Muscle of leg (tissue), 11 donors: ENCODE data around the gene HIVEP3. TPM values are rescaled to one million over a fixed set of nuclear protein-coding genes. Genes with fewer than 3 reads are reported as not detected.
A peak's percentile ranks its signal among the peaks of the same experiment; 100 is the strongest.

Experiments
- DNase-seq: peaks from one replicate; pipeline ENCODE4 v3.0.0; 2013
- H3K27ac ChIP-seq: one replicate; pipeline ENCODE4 v1.5.1; 2013; ENCODE audit warnings: mild to moderate bottlenecking, low read length, control low read depth
- H3K27me3 ChIP-seq: one replicate; pipeline ENCODE4 v1.6.1; 2013; ENCODE audit warnings: low read length; ENCODE audit not compliant: control insufficient read depth, insufficient read depth
- H3K36me3 ChIP-seq: one replicate; pipeline ENCODE4 v1.6.1; 2013; ENCODE audit warnings: low read length; ENCODE audit not compliant: control insufficient read depth, insufficient read depth
- H3K4me1 ChIP-seq: one replicate; pipeline ENCODE4 v1.6.1; 2013; ENCODE audit warnings: low read length; ENCODE audit not compliant: control insufficient read depth, insufficient read depth
- H3K4me3 ChIP-seq: one replicate; pipeline ENCODE4 v1.5.1; 2013; ENCODE audit warnings: low read length, control low read depth
- H3K9me3 ChIP-seq: replicated peaks from 2 replicates; pipeline ENCODE4 v1.6.1; 2013; ENCODE audit warnings: low read depth, low read length; ENCODE audit not compliant: control insufficient read depth
- WGBS: methylation state at CpG from one replicate; pipeline ENCODE4 v1.1.5; 2013; ENCODE audit warnings: missing lambda C conversion rate; ENCODE audit not compliant: insufficient coverage; 5-methylcytosine and 5-hydroxymethylcytosine counted together
- polyA plus RNA-seq, 8 donors: library from polyadenylated mRNA; unstranded; fragments of 120-200 nt; gene quantifications; one replicate each; pipeline versions ENCODE4 v1.2.1 to v1.2.3, GENCODE V29; 2013; ENCODE audit warnings: inconsistent platforms in 1 of 8, low replicate concordance in 1 of 8; ENCODE audit not compliant: insufficient read length in 8 of 8, insufficient read depth in 1 of 8
- total RNA-seq: library from RNA; stranded (reverse); fragments of 120-200 nt; gene quantifications from one replicate; pipeline ENCODE4 v1.2.4, GENCODE V29; 2013

HIVEP3 gene
- total and polyA plus RNA-seq, 9 donors: 0.93 to 3.7 (median 2.7) TPM

GRCh38 chr1:41467673-41468072, 451.0 kb downstream of the HIVEP3 start:
- Histone ChIP-seq H3K27ac (no peak overlapping the region), H3K4me3 (no peak overlapping the region), H3K4me1 (peaks cover 12% of the 10 kb centered on the region), H3K9me3 (no peaks in the 10 kb centered on the region), H3K27me3 (peaks cover 3% of the 10 kb centered on the region), H3K36me3 (no peaks in the 10 kb centered on the region)
- DNase-seq: no peak
- WGBS: 45% methylated on average over 1 of the region's 4 CpGs

DNA sequence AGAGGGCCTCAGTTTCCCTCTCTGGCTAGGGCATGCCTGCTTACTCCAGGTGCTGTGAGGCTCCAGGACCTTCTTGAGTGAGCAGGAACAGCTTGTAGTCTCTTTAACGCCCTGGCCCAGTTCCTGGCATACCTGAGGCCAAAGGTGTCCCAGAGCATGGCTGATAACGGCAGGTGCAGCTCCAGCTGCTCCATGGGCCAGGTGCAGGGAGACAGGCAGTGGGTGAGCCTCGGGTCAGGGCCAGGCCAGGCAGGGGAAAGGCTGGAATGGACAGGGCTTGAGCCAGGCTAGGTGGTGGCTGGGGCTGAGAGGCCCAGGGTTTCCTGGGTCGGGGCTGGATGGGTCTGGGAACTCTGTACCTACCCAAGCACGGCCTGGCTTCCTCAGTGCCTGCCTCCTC, 452.6 kb downstream of the HIVEP3 start:
- H3K4me3 ChIP-seq: no peak overlapping the region
- 65% methylated on average over 4 of the region's 5 CpGs for whole genome bisulfite sequencing

GRCh38 chr1:41465741-41466140, 453.0 kb downstream of the HIVEP3 start:
- DNase-seq: no peak
- H3K4me3 ChIP-seq: no peak overlapping the region
- WGBS: 100% methylated on average over 1 of the region's 1 CpG
- H3K9me3 ChIP-seq: no peaks in the 10 kb centered on the region
- H3K36me3 ChIP-seq: no peaks in the 10 kb centered on the region
- peaks cover 12% of the 10 kb centered on the region for H3K4me1 ChIP-seq
- peaks cover 3% of the 10 kb centered on the region for H3K27me3 ChIP-seq
- no peak overlapping the region for H3K27ac ChIP-seq

More for the DNA sequence above, 452.6 kb downstream of the HIVEP3 start:
- Histone ChIP-seq H3K4me1 (peaks cover 12% of the 10 kb centered on the region), H3K9me3 (no peaks in the 10 kb centered on the region), H3K27ac (no peak overlapping the region), H3K27me3 (peaks cover 3% of the 10 kb centered on the region), H3K36me3 (no peaks in the 10 kb centered on the region)
- DNase-seq: no peak

DNA sequence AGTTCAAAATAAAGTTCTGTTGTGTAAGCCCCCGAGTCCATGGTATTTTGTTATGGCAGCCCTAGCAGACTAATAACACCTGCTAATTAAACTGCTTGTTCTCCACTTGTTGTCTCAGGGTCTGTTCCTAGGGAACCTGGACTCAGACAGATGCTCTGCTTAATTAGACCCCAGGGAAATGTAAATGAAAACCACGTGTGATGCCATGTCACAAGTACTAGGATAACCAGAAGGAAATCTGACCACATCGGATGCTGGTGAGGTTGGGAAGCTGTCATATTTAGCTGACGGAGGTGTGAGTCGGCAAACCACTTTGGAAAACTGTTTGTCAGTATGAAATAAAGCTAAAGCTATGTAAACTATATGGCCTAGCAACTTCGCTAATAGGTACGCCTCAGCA, 453.8 kb downstream of the HIVEP3 start:
- 62% methylated on average over 4 of the region's 7 CpGs for WGBS
- Histone ChIP-seq H3K4me3 (no peak overlapping the region), H3K27me3 (peaks cover 3% of the 10 kb centered on the region), H3K4me1 (peaks cover 12% of the 10 kb centered on the region), H3K9me3 (no peaks in the 10 kb centered on the region), H3K36me3 (no peaks in the 10 kb centered on the region), H3K27ac (no peak overlapping the region)
- DNase-seq: no peak

DNA sequence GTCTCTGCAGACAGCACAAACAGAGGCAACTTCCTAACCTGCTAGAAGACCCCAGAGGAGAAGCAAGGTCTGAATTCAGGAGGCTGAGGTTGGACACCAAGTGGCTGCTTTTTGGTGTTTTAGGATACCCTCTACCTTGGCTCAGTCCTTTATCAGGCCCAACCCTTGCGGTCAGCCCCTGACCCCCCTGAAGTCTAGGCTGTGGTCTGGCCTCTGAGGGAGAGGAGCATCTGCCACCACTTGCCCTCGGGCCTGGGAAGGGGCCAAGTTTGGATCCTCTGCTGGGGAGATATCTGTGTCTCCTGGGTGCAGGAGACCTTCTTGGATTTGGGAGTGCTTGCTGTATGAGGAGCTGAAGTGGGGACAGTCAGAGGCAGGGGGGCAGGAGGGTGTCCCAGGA, 455.2 kb downstream of the HIVEP3 start:
- peaks cover 6% of the 10 kb centered on the region for H3K27me3 ChIP-seq
- no peaks in the 10 kb centered on the region for H3K36me3 ChIP-seq
- H3K4me3 ChIP-seq: no peak overlapping the region
- no peaks in the 10 kb centered on the region for H3K9me3 ChIP-seq
- no peak overlapping the region for H3K27ac ChIP-seq
- no peak for DNase-seq
- H3K4me1 ChIP-seq: peaks cover 12% of the 10 kb centered on the region
- WGBS: 80% methylated on average over 2 of the region's 2 CpGs

GRCh38 chr1:41462680-41463004, 456.1 kb downstream of the HIVEP3 start:
- H3K4me1 ChIP-seq: peaks cover 11% of the 10 kb centered on the region
- WGBS: 83% methylated on average over 2 of the region's 2 CpGs
- H3K9me3 ChIP-seq: no peaks in the 10 kb centered on the region
- H3K4me3 ChIP-seq: no peak overlapping the region
- H3K27ac ChIP-seq: no peak overlapping the region
- H3K27me3 ChIP-seq: peaks cover 3% of the 10 kb centered on the region
- DNase-seq: no peak
- no peaks in the 10 kb centered on the region for H3K36me3 ChIP-seq

DNA sequence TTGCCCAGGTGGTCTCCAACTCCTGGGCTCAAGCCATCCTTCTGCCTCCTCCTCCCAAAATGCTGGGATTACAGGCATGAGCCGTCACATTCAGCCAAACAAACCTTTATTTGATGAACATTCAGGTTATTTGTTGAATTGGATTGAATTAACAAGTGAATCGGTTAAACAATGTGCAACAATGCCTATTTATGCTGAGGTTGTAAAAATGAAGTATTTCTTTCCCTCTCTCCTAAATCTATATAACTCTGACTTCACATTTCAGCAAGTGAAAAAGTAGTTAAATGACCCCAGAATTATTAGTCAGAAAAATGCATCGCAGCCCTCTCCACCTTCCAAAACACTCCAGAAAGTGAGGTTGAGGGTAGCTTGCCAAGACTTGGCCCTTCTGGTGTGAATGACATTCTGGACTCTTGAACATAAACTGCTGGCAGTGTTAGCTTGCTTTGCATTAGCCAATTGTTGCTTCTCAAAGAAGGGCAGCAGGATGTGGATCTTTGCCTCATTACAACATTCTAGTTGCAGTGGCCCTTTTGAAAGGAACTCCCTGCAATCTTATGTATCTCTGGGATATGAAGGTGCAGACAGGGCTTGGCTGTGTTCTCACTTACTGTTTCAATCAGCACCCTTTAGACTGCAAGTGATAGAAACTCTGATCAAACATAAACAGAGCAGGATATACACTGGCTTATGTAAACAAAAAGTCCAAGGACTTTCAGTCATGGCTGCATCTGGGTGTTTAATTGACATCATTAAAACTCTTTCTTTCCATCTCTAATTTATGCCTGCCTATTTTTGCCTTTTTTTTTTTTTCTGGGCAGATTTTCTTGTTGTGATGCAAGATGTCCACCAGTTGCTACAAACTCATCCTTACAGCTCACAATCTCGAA, 456.7 kb downstream of the HIVEP3 start:
- H3K36me3 ChIP-seq: no peaks in the 10 kb centered on the region
- H3K9me3 ChIP-seq: no peaks in the 10 kb centered on the region
- no CpG with 5 or more reads among the region's 4 CpGs for WGBS
- peak; percentile 64 for DNase-seq
- peaks cover 11% of the 10 kb centered on the region for H3K4me1 ChIP-seq
- no peak overlapping the region for H3K4me3 ChIP-seq
- H3K27me3 ChIP-seq: peaks cover 3% of the 10 kb centered on the region
- H3K27ac ChIP-seq: no peak overlapping the region

GRCh38 chr1:41456847-41457540, 461.7 kb downstream of the HIVEP3 start:
- H3K27ac ChIP-seq: no peak overlapping the region

More at GRCh38 chr1:41456847-41457540, 461.7 kb downstream of the HIVEP3 start:
- no peak for DNase-seq
- H3K36me3 ChIP-seq: no peaks in the 10 kb centered on the region
- WGBS: 67% methylated on average over 8 of the region's 10 CpGs
- no peaks in the 10 kb centered on the region for H3K9me3 ChIP-seq
- no peak overlapping the region for H3K4me3 ChIP-seq
- peaks cover 3% of the 10 kb centered on the region for H3K27me3 ChIP-seq
- peaks cover 46% of the 10 kb centered on the region for H3K4me1 ChIP-seq
